CD4-positive, alpha-beta memory T cell (primary cell): ENCODE measurements around the gene RNU7-1. TPM values are rescaled to one million over a fixed set of nuclear protein-coding genes. Genes with fewer than 3 reads are reported as not detected.
A peak's percentile ranks its signal among the peaks of the same experiment; 100 is the strongest.

Experiments
- CTCF ChIA-PET: fragments of 350-600 bp; sonication (Branson Sonifier 250); formaldehyde crosslinking; loops from one replicate; lab custom pipeline; 2021; ENCODE audit warnings: inconsistent platforms; ENCODE audit not compliant: partially characterized antibody; lab: Charles Lee
- POLR2A ChIA-PET: fragments of 350-600 bp; sonication (Branson Sonifier 250); formaldehyde crosslinking; loops from one replicate; lab custom pipeline; 2021; ENCODE audit not compliant: partially characterized antibody; lab: Charles Lee
- DNase-seq, 5 donors: peaks; one replicate each; pipeline versions ENCODE4 v3.0.0 to v3.0.0-alpha.2; 2020 to 2022; ENCODE audit warnings: mixed read lengths in 1 of 5
- H3K27ac ChIP-seq: one replicate; pipeline ENCODE4 v1.7.0; 2013; ENCODE audit warnings: low read depth, low read length
- H3K27me3 ChIP-seq: 2 replicates; pipeline ENCODE4 v1.7.0; 2013; ENCODE audit warnings: mild to moderate bottlenecking, low read length, moderate library complexity; ENCODE audit not compliant: insufficient read depth
- H3K36me3 ChIP-seq: 2 replicates; pipeline ENCODE4 v1.7.0; 2013; ENCODE audit warnings: mild to moderate bottlenecking, low read length, moderate library complexity; ENCODE audit not compliant: insufficient read depth
- H3K4me1 ChIP-seq: 2 replicates; pipeline ENCODE4 v1.7.0; 2013; ENCODE audit warnings: mild to moderate bottlenecking, low read length, moderate library complexity; ENCODE audit not compliant: insufficient read depth
- H3K4me3 ChIP-seq, 2 donors: one replicate each; pipeline ENCODE4 v1.7.0; 2013; ENCODE audit warnings: low read length in 2 of 2, mild to moderate bottlenecking in 1 of 2
- H3K9me3 ChIP-seq, 2 donors: one replicate each; pipeline ENCODE4 v1.7.0; 2013; ENCODE audit warnings: low read length in 2 of 2, control low read depth in 1 of 2; ENCODE audit not compliant: control insufficient read depth in 1 of 2
- H3K27ac Mint-ChIP-seq, 7 donors: one replicate each; pipeline ENCODE4 v1.8.0; 2020 to 2021; ENCODE audit warnings: mixed read lengths in 7 of 7, mild to moderate bottlenecking in 6 of 7, inconsistent platforms in 3 of 7, moderate library complexity in 3 of 7
- H3K27me3 Mint-ChIP-seq, 2 donors: one replicate each; pipeline ENCODE4 v1.8.0; 2020 to 2021; ENCODE audit warnings: mixed read lengths in 2 of 2
- H3K36me3 Mint-ChIP-seq, 2 donors: one replicate each; pipeline ENCODE4 v1.8.0; 2020 to 2021; ENCODE audit warnings: mixed read lengths in 2 of 2, inconsistent platforms in 1 of 2, mild to moderate bottlenecking in 1 of 2
- H3K4me1 Mint-ChIP-seq, 4 donors: one replicate each; pipeline ENCODE4 v1.8.0; 2020 to 2021; ENCODE audit warnings: mixed read lengths in 4 of 4, mild to moderate bottlenecking in 1 of 4
- H3K4me3 Mint-ChIP-seq, 8 donors: one replicate each; pipeline ENCODE4 v1.8.0; 2020 to 2021; ENCODE audit warnings: mixed read lengths in 8 of 8, mild to moderate bottlenecking in 7 of 8, moderate library complexity in 6 of 8, inconsistent platforms in 3 of 8
- H3K9me3 Mint-ChIP-seq, 8 donors: one replicate each; pipeline ENCODE4 v1.8.0; 2020 to 2021; ENCODE audit warnings: mixed read lengths in 8 of 8, mild to moderate bottlenecking in 5 of 8, inconsistent platforms in 3 of 8, moderate library complexity in 1 of 8
- intact Hi-C: fragments of 100-400 bp; cut with micrococcal nuclease; formaldehyde crosslinking; loops from one replicate; pipeline ENCODE4 v1.15.1; 2023
- polyA plus RNA-seq, 2 donors: library from polyadenylated mRNA; unstranded; fragments of 300-500 nt; fragmentation: Illumina TruSeq; gene quantifications; one replicate each; pipeline ENCODE4 v1.2.3, GENCODE V29; 2021
- total RNA-seq, 2 experiments: library from RNA; stranded (reverse); gene quantifications; one replicate each; pipeline ENCODE4 v1.2.3, GENCODE V29; 2021

The RNU7-1 gene
- total and polyA plus RNA-seq, 4 experiments from 2014 or later, result not detected

GRCh38 chr12:6912164-6912935, 31.3 kb upstream of the RNU7-1 start:
- peaks cover 29% of the 10 kb centered on the region for H3K4me1 ChIP-seq
- peaks cover 9% of the 10 kb centered on the region for H3K36me3 ChIP-seq
- H3K4me3 Mint-ChIP-seq, result peak overlapping the region in 6 of 8 donors; percentile 24 to 81 (median 70)
- H3K9me3 ChIP-seq, result no peaks in the 10 kb centered on the region
- CTCF ChIA-PET, result interaction anchor here (0.9 to 5.7 kb wide), 10 partner anchors 10 to 196 kb away, joined by 3 to 44 read pairs (median 4); no protein-coding TSS in a partner anchor
- H3K27me3 Mint-ChIP-seq, result no peaks in the 10 kb centered on the region
- peaks cover 10 to 40% (median 26%) of the 10 kb centered on the region in 4 donors for H3K4me1 Mint-ChIP-seq
- intact Hi-C loops, result no loop called here
- H3K27ac ChIP-seq, result no peak overlapping the region
- H3K4me3 ChIP-seq, result no peak overlapping the region
- POLR2A ChIA-PET, result interaction anchor here (0.7 to 6.8 kb wide), 10 partner anchors 7 to 106 kb away, joined by 3 to 58 read pairs (median 29); partner anchors contain the start of genes ATN1, C12orf57, LPCAT3 and LRRC23
- H3K36me3 Mint-ChIP-seq, result peaks cover 7 to 18% of the 10 kb centered on the region in 2 donors
- no peak for DNase-seq
- peaks cover 0 to 3% (median 0%) of the 10 kb centered on the region in 8 donors for H3K9me3 Mint-ChIP-seq
- no peaks in the 10 kb centered on the region for H3K27me3 ChIP-seq
- peak overlapping the region; percentile 41 to 96 (median 93) for H3K27ac Mint-ChIP-seq

- peak; percentile 83 to 93 (median 85) for DNase-seq
- peak within 1 kb of the TSS; percentile 69 to 76 for H3K4me3 ChIP-seq
- Mint-ChIP-seq H3K36me3 (peaks cover 10 to 27% of the 10 kb centered on the region in 2 donors), H3K4me3 (peak within 1 kb of the TSS; percentile 90 to 98 (median 96)), H3K27me3 (no peaks in the 10 kb centered on the region), H3K4me1 (peaks cover 12 to 44% (median 27%) of the 10 kb centered on the region in 4 donors), H3K9me3 (peaks cover 0 to 3% (median 0%) of the 10 kb centered on the region in 8 donors), H3K27ac (peak within 1 kb of the TSS; percentile 88 to 98 (median 96))
- peaks cover 29% of the 10 kb centered on the region for H3K4me1 ChIP-seq
- POLR2A ChIA-PET, result interaction anchor here (0.6 to 6.8 kb wide), 22 partner anchors 9 to 275 kb away, joined by 3 to 58 read pairs (median 6); partner anchors contain the start of genes ATN1, C12orf57, C1RL and CDCA3
- CTCF ChIA-PET, result interaction anchor here (0.7 to 5.7 kb wide), 6 partner anchors 9 to 45 kb away, joined by 3 to 44 read pairs (median 4); partner anchors contain the start of gene SPSB2
- peak within 1 kb of the TSS; percentile 77 for H3K27ac ChIP-seq
- H3K27me3 ChIP-seq, result no peaks in the 10 kb centered on the region
- intact Hi-C loops, result loop anchor here (1.0 kb wide), 5 partner anchors 10 to 41 kb away; partner anchors contain the start of genes C12orf57, LRRC23 and SPSB2
- peaks cover 10% of the 10 kb centered on the region for H3K36me3 ChIP-seq
- no peaks in the 10 kb centered on the region for H3K9me3 ChIP-seq
Observed at GRCh38 chr12:6914246-6914946, 29.2 kb upstream of the RNU7-1 start, which contains the start of gene ENO2. ENO2 (plus strand) TSS chr12:6914580; CDS start chr12:6915833, 1,253 bp downstream.

- DNase-seq, result peak in 1 of 5 donors; percentile 61
- CTCF ChIA-PET, result interaction anchor here (1.0 to 5.7 kb wide), 5 partner anchors 8 to 46 kb away, joined by 3 to 44 read pairs (median 4); partner anchors contain the start of gene SPSB2
- H3K27ac Mint-ChIP-seq, result peak overlapping the region; percentile 88 to 98 (median 96)
- Histone ChIP-seq H3K4me3 (peak overlapping the region; percentile 69 to 76), H3K27ac (peak overlapping the region; percentile 77), H3K27me3 (no peaks in the 10 kb centered on the region), H3K4me1 (peaks cover 29% of the 10 kb centered on the region), H3K9me3 (no peaks in the 10 kb centered on the region), H3K36me3 (peaks cover 17% of the 10 kb centered on the region)
- peak overlapping the region; percentile 90 to 98 (median 96) for H3K4me3 Mint-ChIP-seq
- POLR2A ChIA-PET, result interaction anchor here (0.7 to 6.8 kb wide), 17 partner anchors 10 to 226 kb away, joined by 3 to 58 read pairs (median 14); partner anchors contain the start of genes ATN1, C12orf57, C1RL and CDCA3
- peaks cover 18 to 35% of the 10 kb centered on the region in 2 donors for H3K36me3 Mint-ChIP-seq
- H3K27me3 Mint-ChIP-seq, result no peaks in the 10 kb centered on the region
- peaks cover 13 to 47% (median 27%) of the 10 kb centered on the region in 4 donors for H3K4me1 Mint-ChIP-seq
- H3K9me3 Mint-ChIP-seq, result peaks cover 0 to 5% (median 0%) of the 10 kb centered on the region in 8 donors
- intact Hi-C loops, result loop anchor here (1.0 kb wide), 5 partner anchors 9 to 42 kb away; partner anchors contain the start of genes C12orf57, LRRC23 and SPSB2
Observed at GRCh38 chr12:6914947-6915788, 28.4 kb upstream of the RNU7-1 start.

GRCh38 chr12:6915789-6916285, 27.8 kb upstream of the RNU7-1 start:
- H3K9me3 Mint-ChIP-seq, result peaks cover 0 to 5% (median 0%) of the 10 kb centered on the region in 8 donors
- Histone ChIP-seq H3K9me3 (no peaks in the 10 kb centered on the region), H3K4me3 (no peak overlapping the region), H3K36me3 (peaks cover 17% of the 10 kb centered on the region), H3K27me3 (no peaks in the 10 kb centered on the region), H3K4me1 (peaks cover 29% of the 10 kb centered on the region), H3K27ac (peak overlapping the region; percentile 77)
- H3K36me3 Mint-ChIP-seq, result peaks cover 18 to 35% of the 10 kb centered on the region in 2 donors
- CTCF ChIA-PET, result interaction anchor here (5.7 kb wide), 1 partner anchor 8 kb away, joined by 44 read pairs; no protein-coding TSS in a partner anchor
- DNase-seq, result no peak
- H3K27ac Mint-ChIP-seq, result peak overlapping the region; percentile 25 to 97 (median 88)
- peak overlapping the region; percentile 74 to 98 (median 96) for H3K4me3 Mint-ChIP-seq
- no peaks in the 10 kb centered on the region for H3K27me3 Mint-ChIP-seq
- POLR2A ChIA-PET, result interaction anchor here (0.7 to 6.8 kb wide), 14 partner anchors 11 to 227 kb away, joined by 3 to 58 read pairs (median 10); partner anchors contain the start of genes ATN1, C12orf57, C1RL and LRRC23
- H3K4me1 Mint-ChIP-seq, result peaks cover 13 to 47% (median 27%) of the 10 kb centered on the region in 4 donors
- intact Hi-C loops, result no loop called here

GRCh38 chr12:6916426-6917200, 27.0 kb upstream of the RNU7-1 start:
- no peak for DNase-seq
- Histone ChIP-seq H3K9me3 (no peaks in the 10 kb centered on the region), H3K27me3 (no peaks in the 10 kb centered on the region), H3K4me1 (peaks cover 29% of the 10 kb centered on the region), H3K27ac (no peak overlapping the region), H3K4me3 (no peak overlapping the region), H3K36me3 (peaks cover 17% of the 10 kb centered on the region)
- Mint-ChIP-seq H3K36me3 (peaks cover 20 to 41% of the 10 kb centered on the region in 2 donors), H3K27me3 (no peaks in the 10 kb centered on the region), H3K9me3 (peaks cover 0 to 5% (median 0%) of the 10 kb centered on the region in 8 donors), H3K4me1 (peaks cover 12 to 47% (median 28%) of the 10 kb centered on the region in 4 donors), H3K27ac (peak overlapping the region; percentile 53 to 88 (median 81)), H3K4me3 (peak overlapping the region in 6 of 8 donors; percentile 34 to 92 (median 72))
- CTCF ChIA-PET, result interaction anchor here (0.9 to 5.7 kb wide), 2 partner anchors 7 to 44 kb away, joined by 4 to 44 read pairs; no protein-coding TSS in a partner anchor
- POLR2A ChIA-PET, result interaction anchor here (0.7 to 6.8 kb wide), 10 partner anchors 10 to 451 kb away, joined by 3 to 58 read pairs (median 4); partner anchors contain the start of genes ATN1, C12orf57, RNU7-1 and SPSB2
- intact Hi-C loops, result no loop called here
